Small intestine (tissue), 7 donors: ENCODE measurements around the gene REEP5. TPM values are rescaled to one million over a fixed set of nuclear protein-coding genes. Genes with fewer than 3 reads are reported as not detected.
"Not testable (repeated sequence)": the region's sequence is repeated elsewhere in the genome, so short reads cannot be mapped to it uniquely, and the experiment has no call there.

Experiments
- DNase-seq, 2 donors: peaks; one replicate each; pipeline versions ENCODE4 v3.0.0 to v3.0.0-alpha.2; 2013
- FAIRE-seq: peaks from 2 replicates; lab custom pipeline; 2012; peaks lifted over from hg19 to GRCh38; lab: Jason Lieb, UNC
- H3K27ac ChIP-seq, 3 donors: one replicate each; pipeline ENCODE4 v1.5.1; 2013; ENCODE audit warnings: low read length in 2 of 3, mild to moderate bottlenecking in 2 of 3, control low read depth in 1 of 3, inconsistent platforms in 1 of 3, low read depth in 1 of 3, moderate library complexity in 1 of 3
- H3K27me3 ChIP-seq, 3 donors: one replicate each; pipeline ENCODE4 v1.6.1; 2013; ENCODE audit warnings: low read length in 3 of 3, inconsistent platforms in 1 of 3; ENCODE audit not compliant: control insufficient read depth in 3 of 3, insufficient read depth in 3 of 3
- H3K36me3 ChIP-seq, 3 donors: one replicate each; pipeline ENCODE4 v1.6.1; 2013; ENCODE audit warnings: low read length in 3 of 3, inconsistent platforms in 1 of 3, low read depth in 1 of 3, mild to moderate bottlenecking in 1 of 3, moderate library complexity in 1 of 3; ENCODE audit not compliant: control insufficient read depth in 3 of 3, insufficient read depth in 2 of 3
- H3K4me1 ChIP-seq, 3 donors: one replicate each; pipeline ENCODE4 v1.6.1; 2013; ENCODE audit warnings: low read length in 2 of 3, inconsistent platforms in 1 of 3, low read depth in 1 of 3, mild to moderate bottlenecking in 1 of 3, moderate library complexity in 1 of 3; ENCODE audit not compliant: control insufficient read depth in 3 of 3, insufficient read depth in 2 of 3
- H3K4me3 ChIP-seq, 3 donors: one replicate each; pipeline ENCODE4 v1.5.1; 2013; ENCODE audit warnings: low read length in 3 of 3, control low read depth in 1 of 3, inconsistent platforms in 1 of 3, low read depth in 1 of 3, mild to moderate bottlenecking in 1 of 3, moderate library complexity in 1 of 3
- H3K9me3 ChIP-seq, 2 donors: one replicate each; pipeline ENCODE4 v1.6.1; 2013; ENCODE audit warnings: low read depth in 1 of 2, low read length in 1 of 2; ENCODE audit not compliant: control insufficient read depth in 2 of 2, insufficient read depth in 1 of 2
- WGBS, 3 donors: extraction: QIAGEN DNeasy Blood & Tissue Kit; methylation state at CpG; one replicate each; pipeline ENCODE4 v1.1.7; 2013; 5-methylcytosine and 5-hydroxymethylcytosine counted together
- polyA plus RNA-seq, 4 donors: library from polyadenylated mRNA; stranded (reverse) in 3 of 4; unstranded in 1 of 4; fragments of 200-250 nt in 3 of 4; fragments of 120-200 nt in 1 of 4; gene quantifications; one replicate each; pipeline versions ENCODE4 v1.2.1 to v1.2.3, GENCODE V29; 2013
- donor health status: healthy with polysubstance abuse.
- donor health status: control.
- donor health status: control.
- donor health status: Bipolar disorder and iron deficiency.
- donor health status: healthy.

Gene REEP5
- polyA plus RNA-seq, 4 donors: 27.3 to 69.4 (median 37.5) TPM

- Histone ChIP-seq H3K4me1 (peaks cover 3 to 11% (median 5%) of the 10 kb centered on the region in 3 donors), H3K36me3 (peaks cover 0 to 11% (median 0%) of the 10 kb centered on the region in 3 donors), H3K27ac (peak within 1 kb of the TSS; percentile 67 to 91 (median 69)), H3K4me3 (peak within 1 kb of the TSS; percentile 63 to 96 (median 79)), H3K27me3 (no peaks in the 10 kb centered on the region), H3K9me3 (no peaks in the 10 kb centered on the region)
- peak; percentile 98 for DNase-seq
- no peak for FAIRE-seq
- WGBS, 3 donors: 1 to 2% (median 1%) methylated on average over 45 to 47 of the region's 47 CpGs
Measured at GRCh38 chr5:112860929-112861637, 60.9 kb downstream of the REEP5 start, which contains the start of gene SRP19. SRP19 (plus strand) TSS chr5:112861287; CDS start chr5:112861377, 90 bp downstream.

GRCh38 chr5:112860571-112860928 is 61.5 kb downstream of the REEP5 start:
- H3K4me3 ChIP-seq: peak overlapping the region; percentile 21 to 79 (median 63)
- H3K27ac ChIP-seq: peak overlapping the region in 2 of 3 donors; percentile 69 to 71
- not testable (repeated sequence) for DNase-seq, H3K9me3 ChIP-seq, H3K36me3 ChIP-seq, FAIRE-seq, H3K27me3 ChIP-seq
- peaks cover 3 to 11% (median 5%) of the 10 kb centered on the region in 3 donors for H3K4me1 ChIP-seq
- 76% methylated on average over 11 of the region's 11 CpGs for WGBS, 3 donors

GRCh38 chr5:112857866-112858265 is 64.2 kb downstream of the REEP5 start:
- peaks cover 3 to 6% (median 5%) of the 10 kb centered on the region in 3 donors for H3K4me1 ChIP-seq
- DNase-seq (no peak), FAIRE-seq (no peak)
- peaks cover 0 to 6% of the 10 kb centered on the region in 2 donors for H3K9me3 ChIP-seq
- no peak overlapping the region for H3K4me3 ChIP-seq
- peaks cover 0 to 3% (median 0%) of the 10 kb centered on the region in 3 donors for H3K27me3 ChIP-seq
- no peaks in the 10 kb centered on the region for H3K36me3 ChIP-seq
- no peak overlapping the region for H3K27ac ChIP-seq

- Histone ChIP-seq H3K9me3 (peaks cover 0 to 6% of the 10 kb centered on the region in 2 donors), H3K27me3 (peaks cover 0 to 3% (median 0%) of the 10 kb centered on the region in 3 donors), H3K4me1 (no peaks in the 10 kb centered on the region), H3K27ac (no peak overlapping the region), H3K4me3 (no peak overlapping the region), H3K36me3 (no peaks in the 10 kb centered on the region)
- DNase-seq (no peak), FAIRE-seq (no peak)
- WGBS, 3 donors: 46 to 74% (median 57%) methylated on average over 1 of the region's 1 CpG
Measured at GRCh38 chr5:112854651-112855050, 67.4 kb downstream of the REEP5 start.

- Histone ChIP-seq H3K36me3 (no peaks in the 10 kb centered on the region), H3K9me3 (peaks cover 0 to 6% of the 10 kb centered on the region in 2 donors), H3K4me1 (no peaks in the 10 kb centered on the region), H3K4me3 (no peak overlapping the region), H3K27me3 (no peaks in the 10 kb centered on the region), H3K27ac (no peak overlapping the region)
- no peak for FAIRE-seq
- DNase-seq: no peak
- WGBS, 3 donors: 51 to 70% (median 70%) methylated on average over 2 of the region's 2 CpGs
Measured at GRCh38 chr5:112849912-112850311, 72.1 kb downstream of the REEP5 start.

- H3K9me3 ChIP-seq: no peaks in the 10 kb centered on the region
- no peak overlapping the region for H3K27ac ChIP-seq
- H3K4me1 ChIP-seq: no peaks in the 10 kb centered on the region
- DNase-seq: peak; percentile 57 to 69
- FAIRE-seq: no peak
- H3K36me3 ChIP-seq: peaks cover 0 to 2% (median 0%) of the 10 kb centered on the region in 3 donors
- no peak overlapping the region for H3K4me3 ChIP-seq
- no peaks in the 10 kb centered on the region for H3K27me3 ChIP-seq
- 41 to 50% (median 49%) methylated on average over 8 of the region's 8 CpGs for WGBS, 3 donors
Measured at GRCh38 chr5:112848116-112848811, 73.8 kb downstream of the REEP5 start.

GRCh38 chr5:112847306-112847705 is 74.7 kb downstream of the REEP5 start:
- Histone ChIP-seq H3K9me3 (peaks cover 0 to under 1% of the 10 kb centered on the region in 2 donors), H3K4me1 (no peaks in the 10 kb centered on the region), H3K27me3 (no peaks in the 10 kb centered on the region), H3K27ac (no peak overlapping the region), H3K4me3 (no peak overlapping the region), H3K36me3 (peaks cover 0 to 2% (median 0%) of the 10 kb centered on the region in 3 donors)
- FAIRE-seq (no peak), DNase-seq (no peak)

- Histone ChIP-seq H3K27me3 (no peaks in the 10 kb centered on the region), H3K4me1 (no peaks in the 10 kb centered on the region), H3K36me3 (peaks cover 0 to 2% (median 0%) of the 10 kb centered on the region in 3 donors), H3K9me3 (peaks cover 0 to 3% of the 10 kb centered on the region in 2 donors), H3K27ac (no peak overlapping the region), H3K4me3 (no peak overlapping the region)
- DNase-seq (no peak), FAIRE-seq (no peak)
- 87 to 92% (median 89%) methylated on average over 5 of the region's 5 CpGs for WGBS, 3 donors
Measured at GRCh38 chr5:112846556-112846955, 75.5 kb downstream of the REEP5 start.
